ENCODE data around the gene ATP8B1.
A peak's percentile ranks its signal among the peaks of the same experiment; 100 is the strongest.

The ATP8B1 gene

GRCh38 chr18:57748770-57749603 lies 54.1 kb downstream of the ATP8B1 start:
- TF ChIP-seq TSHZ2 (CRISPR knock-in tag; IDR thresholded peaks at IDR 0.05): no peak
- TF ChIP-seq ARNTL (CRISPR knock-in tag; IDR thresholded peaks at IDR 0.05; ENCODE audit: borderline replicate concordance, low read depth): no peak
- no peak for TF ChIP-seq ZFP30 (CRISPR knock-in tag; IDR thresholded peaks at IDR 0.05)
- TF ChIP-seq ESRRG (CRISPR knock-in tag; IDR thresholded peaks at IDR 0.05): no peak
- no peak for TF ChIP-seq CREB5 (CRISPR knock-in tag; IDR thresholded peaks at IDR 0.05; ENCODE audit: low read depth)
- TF ChIP-seq ISL1 (CRISPR knock-in tag; IDR thresholded peaks at IDR 0.05): no peak
- no peak for TF ChIP-seq PATZ1 (CRISPR knock-in tag; IDR thresholded peaks at IDR 0.05; ENCODE audit: borderline replicate concordance)
- no peak for TF ChIP-seq RARB (CRISPR knock-in tag; IDR thresholded peaks at IDR 0.05)
- TF ChIP-seq BACH2 (CRISPR knock-in tag; IDR thresholded peaks at IDR 0.05; ENCODE audit: borderline replicate concordance): no peak
- TF ChIP-seq TOX (CRISPR knock-in tag; IDR thresholded peaks at IDR 0.05; ENCODE audit: borderline replicate concordance): no peak
- TF ChIP-seq SNAI2 (CRISPR knock-in tag; IDR thresholded peaks at IDR 0.05): no peak
- no peak for TF ChIP-seq ZNF565 (CRISPR knock-in tag; conservative IDR thresholded peaks at IDR 0.05; ENCODE audit: low read depth)
- no peak for TF ChIP-seq PPARA (CRISPR knock-in tag; IDR thresholded peaks at IDR 0.05; ENCODE audit: borderline replicate concordance)
- ATAC-seq: peak; percentile 47; the same call in 2 of the 3 replicates

GRCh38 chr18:57747809-57748680 lies 55.1 kb downstream of the ATP8B1 start:
- no peak for TF ChIP-seq PPARA (CRISPR knock-in tag; IDR thresholded peaks at IDR 0.05; ENCODE audit: borderline replicate concordance)
- TF ChIP-seq ZNF70 (CRISPR knock-in tag; IDR thresholded peaks at IDR 0.05): no peak
- TF ChIP-seq TSHZ2 (CRISPR knock-in tag; IDR thresholded peaks at IDR 0.05): no peak
- no peak for TF ChIP-seq ZNF565 (CRISPR knock-in tag; conservative IDR thresholded peaks at IDR 0.05; ENCODE audit: low read depth)
- no peak for TF ChIP-seq SNAI2 (CRISPR knock-in tag; IDR thresholded peaks at IDR 0.05)
- TF ChIP-seq RARB (CRISPR knock-in tag; IDR thresholded peaks at IDR 0.05): no peak
- no peak for TF ChIP-seq OSR1 (CRISPR knock-in tag; IDR thresholded peaks at IDR 0.05)
- TF ChIP-seq PATZ1 (CRISPR knock-in tag; IDR thresholded peaks at IDR 0.05; ENCODE audit: borderline replicate concordance): no peak
- no peak for ATAC-seq

Measured in SK-N-SH treated with all-trans-retinoic acid at 6 μM for 48 hours (cell line).